MCF 10A (cell line): Measurements from ENCODE around the gene CYCS. TPM values are rescaled to one million over a fixed set of nuclear protein-coding genes. Genes with fewer than 3 reads are reported as not detected.
A peak's percentile ranks its signal among the peaks of the same experiment; 100 is the strongest.

ENCODE experiments used
- BruUV-seq: library from RNA; stranded (reverse); fragments of 400-500 nt; replicated peaks from 2 replicates; lab custom pipeline; 2021; lab: Mats Ljungman, UMichigan
- CTCF ChIA-PET: fragments of 300-600 bp; sonication (Branson Sonifier 250); formaldehyde crosslinking; extraction: SDS; loops from one replicate; lab custom pipeline; 2021; ENCODE audit warnings: antibody characterized with exemption, inconsistent platforms; lab: Yijun Ruan, JAX
- POLR2A ChIA-PET: fragments of 300-600, 350-650 bp; sonication (Branson Sonifier 250); formaldehyde crosslinking; extraction: SDS; loops from one replicate; lab custom pipeline; 2020; ENCODE audit warnings: antibody characterized with exemption, inconsistent platforms; lab: Yijun Ruan, JAX
- DNase-seq: peaks from one replicate; pipeline ENCODE4 v3.0.0-alpha.2; 2018; ENCODE audit not compliant: unreplicated experiment
- H3K27ac Mint-ChIP-seq: one replicate; pipeline ENCODE4 v1.8.0; 2022; ENCODE audit warnings: mild to moderate bottlenecking, low read depth, mixed read lengths; ENCODE audit not compliant: unreplicated experiment
- H3K27me3 Mint-ChIP-seq: one replicate; pipeline ENCODE4 v1.8.0; 2022; ENCODE audit warnings: mixed read lengths; ENCODE audit not compliant: insufficient read depth, unreplicated experiment
- H3K36me3 Mint-ChIP-seq: one replicate; pipeline ENCODE4 v1.8.0; 2022; ENCODE audit warnings: mild to moderate bottlenecking, moderate library complexity, mixed read lengths; ENCODE audit not compliant: insufficient read depth, unreplicated experiment
- H3K4me1 Mint-ChIP-seq: one replicate; pipeline ENCODE4 v1.8.0; 2022; ENCODE audit warnings: mixed read lengths; ENCODE audit not compliant: insufficient read depth, unreplicated experiment
- H3K4me3 Mint-ChIP-seq: one replicate; pipeline ENCODE4 v1.8.0; 2022; ENCODE audit warnings: mild to moderate bottlenecking, moderate library complexity, mixed read lengths; ENCODE audit not compliant: unreplicated experiment
- H3K9me3 Mint-ChIP-seq: one replicate; pipeline ENCODE4 v1.8.0; 2022; ENCODE audit warnings: mixed read lengths; ENCODE audit not compliant: unreplicated experiment
- CTCF ChIP-seq: fragments of 200-600 bp; IDR thresholded peaks from one replicate; pipeline ENCODE4 v1.8.0; 2022; ENCODE audit warnings: antibody characterized with exemption, mild to moderate bottlenecking; ENCODE audit not compliant: unreplicated experiment
- intact Hi-C: fragments of 100-400 bp; cut with micrococcal nuclease; formaldehyde crosslinking; loops from 2 replicates; pipeline ENCODE4 v1.14.1; 2022
- total RNA-seq: library from RNA; stranded (reverse); gene quantifications from 2 replicates; pipeline ENCODE4 v1.2.3, GENCODE V29; 2022

The CYCS gene
- total RNA-seq, 1 experiment from 2014 or later: 368 TPM

- no peak for TF ChIP-seq CTCF
- intact Hi-C loops: no loop called here
- Mint-ChIP-seq H3K27me3 (no peaks in the 10 kb centered on the region), H3K36me3 (no peaks in the 10 kb centered on the region), H3K4me3 (no peak overlapping the region), H3K27ac (no peak overlapping the region), H3K4me1 (no peaks in the 10 kb centered on the region), H3K9me3 (no peaks in the 10 kb centered on the region)
- DNase-seq: no peak
- POLR2A ChIA-PET: interaction anchor here (0.5 to 0.9 kb wide), 2 partner anchors 19 to 285 kb away, joined by 3 to 4 read pairs; partner anchors contain the start of gene CYCS
- BruUV-seq: no TSS peak
- CTCF ChIA-PET: interaction anchor here (0.6 to 1.9 kb wide), 2 partner anchors 8 to 345 kb away, joined by 3 to 12 read pairs; no protein-coding TSS in a partner anchor
These were observed 19.1 kb downstream of the CYCS start for GRCh38 chr7:25105911-25106310.

DNA sequence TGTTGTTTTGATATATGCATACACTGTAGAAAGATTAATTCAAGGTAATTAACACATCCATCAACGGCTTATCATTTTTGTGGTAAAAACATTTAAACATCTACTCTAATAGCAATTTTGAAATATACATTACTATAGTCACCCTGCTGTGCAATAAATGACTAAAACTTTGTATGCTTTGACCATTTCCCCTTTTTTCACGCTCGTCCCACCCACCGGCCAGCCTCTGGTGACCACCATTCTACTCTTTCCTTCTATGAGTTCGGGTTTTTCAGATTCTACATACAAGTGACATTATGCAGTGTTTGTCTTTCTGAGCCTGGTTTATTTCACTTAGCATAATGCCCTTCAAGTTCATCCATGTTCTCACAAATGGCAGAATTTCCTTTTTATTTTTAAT lies 21.3 kb downstream of the CYCS start:
- ChIA-PET CTCF (interaction anchor here (0.6 to 2.7 kb wide), 3 partner anchors 9 to 194 kb away, joined by 3 to 6 read pairs (median 3); no protein-coding TSS in a partner anchor), POLR2A (no interaction called here)
- intact Hi-C loops: no loop called here
- no peak overlapping the region for H3K4me3 Mint-ChIP-seq
- no peak overlapping the region for H3K27ac Mint-ChIP-seq
- H3K36me3 Mint-ChIP-seq: no peaks in the 10 kb centered on the region
- DNase-seq: no peak
- no peaks in the 10 kb centered on the region for H3K4me1 Mint-ChIP-seq
- no TSS peak for BruUV-seq
- H3K9me3 Mint-ChIP-seq: no peaks in the 10 kb centered on the region
- no peaks in the 10 kb centered on the region for H3K27me3 Mint-ChIP-seq
- no peak for TF ChIP-seq CTCF

DNA sequence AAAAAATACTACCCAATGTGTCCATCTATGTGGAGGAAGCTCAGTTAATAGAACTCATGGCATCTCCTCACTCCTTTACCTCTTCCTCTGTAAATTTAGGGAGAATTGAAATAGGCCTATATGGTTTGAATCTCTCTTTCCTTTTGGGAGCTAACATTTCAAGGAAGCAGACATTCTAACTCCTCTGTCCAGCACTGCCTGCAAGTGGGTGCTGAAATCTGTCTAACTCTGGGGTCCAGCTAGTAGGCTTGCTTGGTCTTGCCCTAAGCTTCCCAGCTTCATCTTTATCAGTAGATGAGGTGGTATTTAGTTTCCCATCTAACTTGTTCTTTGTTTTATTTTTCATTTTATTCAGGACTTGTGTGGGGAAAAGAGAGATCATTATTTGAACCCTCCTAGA lies 23.2 kb downstream of the CYCS start:
- intact Hi-C loops: no loop called here
- ChIA-PET POLR2A (interaction anchor here (1.0 to 1.4 kb wide), 2 partner anchors 23 to 543 kb away, joined by 3 to 4 read pairs; partner anchors contain the start of gene CYCS), CTCF (interaction anchor here (0.5 to 6.3 kb wide), 7 partner anchors 8 to 1218 kb away, joined by 3 to 117 read pairs (median 3); no protein-coding TSS in a partner anchor)
- Mint-ChIP-seq H3K9me3 (no peaks in the 10 kb centered on the region), H3K4me1 (no peaks in the 10 kb centered on the region), H3K36me3 (no peaks in the 10 kb centered on the region), H3K4me3 (no peak overlapping the region), H3K27me3 (no peaks in the 10 kb centered on the region), H3K27ac (no peak overlapping the region)
- TF ChIP-seq CTCF: no peak
- BruUV-seq: no TSS peak
- DNase-seq: no peak

DNA sequence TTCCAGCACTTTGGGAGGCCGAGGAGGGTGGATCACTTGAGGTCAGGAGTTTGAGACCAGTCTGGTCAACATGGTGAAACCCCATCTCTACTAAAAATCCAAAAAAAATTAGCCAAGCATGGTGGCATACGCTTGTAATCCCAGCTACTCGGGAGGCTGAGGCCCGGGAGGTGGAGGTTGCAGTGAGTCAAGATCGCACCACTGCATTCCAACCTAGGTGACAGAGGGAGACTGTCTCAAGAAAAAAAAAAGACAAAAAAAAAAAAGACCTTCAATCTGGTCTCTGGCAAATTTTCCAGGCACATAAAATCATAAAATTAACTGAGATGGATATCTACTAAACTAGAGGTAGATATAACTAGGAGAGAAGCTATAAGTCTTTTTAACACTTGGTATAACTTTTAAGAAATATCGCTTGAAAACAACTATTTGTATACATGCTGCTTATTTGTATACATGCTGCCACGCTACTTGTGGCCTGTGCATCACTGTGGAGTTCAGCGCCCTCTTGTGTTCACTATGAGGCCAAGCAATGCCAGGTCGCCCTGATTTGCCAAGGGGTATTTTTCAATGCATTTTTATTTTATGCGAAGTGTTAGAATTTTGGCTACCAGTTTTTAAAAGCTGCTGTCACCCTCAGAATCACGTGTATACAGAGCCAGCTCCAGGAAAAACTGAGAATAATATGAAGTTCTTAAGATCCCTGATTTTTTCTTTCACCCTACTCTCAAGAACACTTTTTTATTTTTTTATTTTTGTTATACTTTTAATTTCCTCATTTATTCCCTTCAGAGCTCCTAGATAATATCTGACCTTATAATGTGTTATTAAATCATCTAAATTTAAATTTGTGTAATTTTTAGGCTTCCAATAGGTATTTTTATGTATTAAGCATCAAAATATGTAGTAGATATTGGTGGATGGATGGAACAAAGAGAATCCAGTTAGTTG lies 26.7 kb downstream of the CYCS start:
- H3K27me3 Mint-ChIP-seq: no peaks in the 10 kb centered on the region
- no peaks in the 10 kb centered on the region for H3K9me3 Mint-ChIP-seq
- ChIA-PET CTCF (interaction anchor here (0.6 to 6.3 kb wide), 108 partner anchors 9 to 1692 kb away, joined by 3 to 117 read pairs (median 4); partner anchors contain the start of genes CYCS and GSDME), POLR2A (interaction anchor here (0.5 to 1.6 kb wide), 9 partner anchors 10 to 523 kb away, joined by 3 to 6 read pairs (median 4); partner anchors contain the start of gene CYCS)
- TF ChIP-seq CTCF: peak; percentile 77
- intact Hi-C loops: loop anchor here (1.0 to 5.0 kb wide), 4 partner anchors 286 to 808 kb away; no protein-coding TSS in a partner anchor
- H3K4me1 Mint-ChIP-seq: peaks cover 3% of the 10 kb centered on the region
- no peaks in the 10 kb centered on the region for H3K36me3 Mint-ChIP-seq
- H3K4me3 Mint-ChIP-seq: no peak overlapping the region
- no peak overlapping the region for H3K27ac Mint-ChIP-seq
- DNase-seq: peak; percentile 72
- no TSS peak for BruUV-seq
